NOMO-1 treated with dmso at 0.1 percent for 144 hours (cell line): Measurements from ENCODE around the gene FLOT1.

Experiments used
- DNase-seq: peaks from one replicate; lab custom pipeline; 2025; ENCODE audit not compliant: unreplicated experiment; lab: John Stamatoyannopoulos, UW

FLOT1 gene, protein sequence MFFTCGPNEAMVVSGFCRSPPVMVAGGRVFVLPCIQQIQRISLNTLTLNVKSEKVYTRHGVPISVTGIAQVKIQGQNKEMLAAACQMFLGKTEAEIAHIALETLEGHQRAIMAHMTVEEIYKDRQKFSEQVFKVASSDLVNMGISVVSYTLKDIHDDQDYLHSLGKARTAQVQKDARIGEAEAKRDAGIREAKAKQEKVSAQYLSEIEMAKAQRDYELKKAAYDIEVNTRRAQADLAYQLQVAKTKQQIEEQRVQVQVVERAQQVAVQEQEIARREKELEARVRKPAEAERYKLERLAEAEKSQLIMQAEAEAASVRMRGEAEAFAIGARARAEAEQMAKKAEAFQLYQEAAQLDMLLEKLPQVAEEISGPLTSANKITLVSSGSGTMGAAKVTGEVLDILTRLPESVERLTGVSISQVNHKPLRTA

DNA sequence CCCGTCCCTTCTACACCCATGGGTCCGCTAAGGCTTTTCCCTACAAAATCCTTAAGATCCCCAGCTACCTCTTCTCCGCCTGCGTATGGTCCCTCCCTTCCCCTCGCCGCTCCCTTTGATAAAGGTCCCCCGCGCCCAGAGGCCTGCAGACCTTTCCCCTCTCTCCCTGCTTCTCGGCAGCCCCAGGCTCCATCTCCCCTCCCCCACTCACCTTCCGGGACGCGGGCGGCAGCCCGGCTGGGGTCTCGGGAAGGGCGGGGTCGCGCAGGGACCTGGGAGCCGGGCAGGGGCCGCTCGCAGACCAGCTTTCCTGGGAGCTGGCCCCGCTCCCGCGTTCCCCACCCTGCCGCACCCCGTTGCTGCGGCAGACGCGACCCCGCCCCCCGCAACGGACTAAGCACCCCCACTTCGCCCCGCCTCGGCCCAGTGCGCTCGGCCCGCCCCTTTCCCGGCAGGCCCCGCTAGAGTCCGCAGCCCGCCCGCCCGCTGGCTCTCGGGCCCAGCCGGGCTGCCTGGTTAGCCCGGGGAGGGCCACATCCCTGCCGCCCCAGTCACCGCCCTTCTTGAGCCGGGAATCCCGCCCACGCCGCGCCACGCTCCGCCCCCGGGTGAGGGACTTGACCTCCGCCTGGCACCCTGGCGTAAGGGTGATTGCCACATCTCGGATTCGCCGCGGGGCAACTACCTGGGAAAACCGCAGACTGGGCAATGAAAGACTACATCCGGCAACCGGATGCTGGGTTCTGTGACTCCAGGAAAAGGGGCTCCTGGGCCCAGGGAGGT lies at the start of gene FLOT1:
Gene FLOT1 (minus strand): TSS at position 372 of the 783 bp plus-strand sequence. CDS start 498 bp downstream, outside the sequence.
- DNase-seq: peak; percentile 98

DNA sequence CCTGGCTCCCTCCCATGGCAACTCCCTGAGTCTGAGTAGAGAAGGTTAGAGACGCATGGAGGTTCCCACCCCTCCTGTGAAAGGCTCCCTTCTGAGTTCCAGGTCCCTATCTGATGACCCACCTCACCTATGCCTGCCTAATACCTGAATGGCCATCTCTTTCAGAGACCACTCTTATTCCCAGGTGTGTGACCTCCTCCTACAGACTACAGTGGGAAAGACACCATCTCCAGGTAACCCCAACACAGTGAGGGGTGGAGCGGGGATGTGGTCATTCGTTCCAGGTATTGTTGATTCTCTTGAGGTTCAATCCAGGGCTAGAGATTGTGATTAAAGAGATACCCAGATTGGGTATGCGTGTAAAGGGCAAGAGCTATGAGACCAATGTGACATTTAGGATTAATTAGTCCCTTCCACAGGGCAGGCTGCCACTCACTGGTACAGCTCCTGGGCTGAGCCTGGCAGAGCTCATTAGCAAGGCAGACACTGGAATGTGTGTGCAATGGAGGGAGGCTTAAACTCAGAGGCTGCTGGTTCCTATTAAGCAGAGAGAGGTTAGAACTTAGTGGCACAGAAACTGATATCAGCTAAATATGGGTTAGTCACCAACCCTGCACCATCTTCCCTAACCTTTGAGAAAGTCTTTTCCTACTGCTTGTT lies 48.4 kb upstream of the FLOT1 start:
- no peak for DNase-seq

DNA sequence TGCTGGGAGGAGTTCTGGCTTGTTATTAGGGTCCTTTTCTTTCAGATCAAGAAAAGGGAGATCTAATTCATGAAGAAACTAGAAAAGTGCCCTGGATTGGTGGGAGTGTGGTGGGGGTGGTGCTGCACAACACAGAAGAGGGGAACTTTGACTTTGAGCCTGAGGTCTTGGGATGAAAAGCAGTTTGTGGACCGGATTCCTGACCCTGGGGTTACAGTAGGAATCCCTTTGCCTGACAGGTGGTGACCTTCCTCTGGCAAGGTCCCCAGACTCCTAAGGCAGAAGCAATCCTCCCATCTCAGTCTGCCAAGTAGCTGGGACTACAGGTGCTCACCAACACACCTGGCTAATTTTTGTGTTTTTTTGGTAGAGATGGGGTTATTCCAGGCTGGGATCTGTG lies 47.1 kb upstream of the FLOT1 start:
- no peak for DNase-seq

DNA sequence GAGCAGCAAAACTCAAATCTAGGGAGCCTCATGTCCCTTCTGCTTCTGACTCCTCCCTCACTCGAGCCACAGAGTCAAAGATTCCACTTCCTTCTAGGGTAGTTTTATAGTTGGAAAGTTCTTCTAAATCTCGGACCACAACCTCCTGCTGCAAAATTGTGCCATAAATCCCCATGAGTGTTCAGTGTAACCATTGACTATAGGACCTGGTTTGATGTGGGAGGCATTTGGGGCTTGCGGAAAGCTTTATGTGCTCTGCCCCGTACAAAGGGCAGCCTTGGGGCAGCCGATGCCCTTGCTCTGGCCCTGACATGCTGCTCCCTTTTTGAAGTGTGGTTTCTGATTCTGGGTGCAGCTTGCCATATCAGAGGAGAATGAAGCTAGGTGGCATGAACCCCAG lies 45.5 kb upstream of the FLOT1 start:
- DNase-seq: peak; percentile 85

DNA sequence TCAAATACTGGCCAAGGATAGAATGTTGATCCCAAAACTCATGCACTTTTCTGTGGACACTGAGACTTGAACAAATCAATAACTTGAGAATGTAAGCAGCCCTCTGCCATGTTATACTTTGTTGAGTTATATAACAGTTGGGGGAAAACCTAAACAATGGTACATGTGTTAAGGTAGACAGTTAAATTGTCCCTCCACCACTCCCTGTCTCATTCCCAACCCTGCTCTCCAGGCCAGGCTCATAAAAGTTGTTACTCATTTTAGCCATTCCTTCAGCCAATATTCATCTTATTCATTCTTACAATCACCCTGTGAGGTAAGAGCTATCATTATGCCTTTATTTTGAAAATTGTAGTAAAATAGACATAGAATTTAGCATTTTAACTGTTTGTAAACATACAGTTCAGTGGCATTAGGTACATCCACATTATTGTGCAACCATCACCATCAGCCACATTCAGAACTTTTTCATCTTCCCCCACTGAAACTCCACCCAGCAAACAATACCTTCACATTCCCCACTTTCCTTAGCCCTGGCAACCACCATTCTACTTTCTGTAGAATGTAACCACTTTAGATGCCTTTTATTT lies 40.0 kb upstream of the FLOT1 start:
- DNase-seq: no peak

DNA sequence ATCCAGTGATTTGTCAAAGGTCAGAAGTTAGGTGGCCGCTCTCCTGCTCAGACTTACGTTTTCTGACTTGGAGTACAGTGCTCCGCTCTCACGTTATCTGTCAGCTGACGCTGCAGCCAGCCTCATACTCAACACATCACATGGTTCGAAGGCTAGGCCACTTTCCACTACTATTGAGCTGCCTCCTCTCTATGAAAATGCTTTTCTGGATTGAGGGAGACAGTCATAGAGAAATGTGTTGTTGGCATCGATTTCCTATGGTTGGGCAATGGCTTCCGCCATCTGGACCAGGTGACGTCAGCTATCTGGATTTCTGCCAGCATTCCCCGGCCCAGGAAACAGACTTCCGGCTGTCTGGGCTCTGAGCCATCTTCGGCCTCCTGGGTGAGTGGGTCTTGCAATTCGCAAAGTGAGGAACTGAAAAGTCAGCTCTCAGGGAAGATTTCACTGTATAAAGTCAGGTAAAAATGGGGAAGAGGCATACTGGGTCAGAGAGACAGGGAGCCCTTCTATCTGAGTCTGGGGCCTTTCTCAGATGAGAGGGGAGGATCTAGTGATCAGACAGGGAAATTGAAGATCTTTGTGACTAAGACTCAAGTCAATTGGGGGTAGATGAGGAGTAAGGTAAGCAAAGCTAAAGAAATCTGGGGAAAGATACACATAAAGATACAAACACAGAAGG lies 39.4 kb upstream of the FLOT1 start:
- peak; percentile 56 for DNase-seq

DNA sequence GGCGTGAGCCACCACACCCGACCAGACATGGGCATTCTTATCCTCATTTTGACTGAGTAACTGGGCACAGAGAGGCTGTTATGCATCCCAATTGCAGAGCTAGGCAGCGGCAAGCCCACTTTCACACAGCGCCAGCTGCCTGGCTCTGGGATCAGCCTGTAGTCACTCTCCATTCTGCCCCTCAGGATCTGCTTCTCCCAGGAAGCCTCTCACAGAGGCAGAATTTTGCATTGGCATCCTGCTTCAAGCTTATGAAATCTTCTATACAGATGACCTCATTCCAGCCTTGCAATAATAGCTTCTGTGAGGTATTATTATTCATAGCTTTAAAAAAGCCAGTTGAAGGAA lies 38.9 kb upstream of the FLOT1 start:
- DNase-seq: no peak

DNA sequence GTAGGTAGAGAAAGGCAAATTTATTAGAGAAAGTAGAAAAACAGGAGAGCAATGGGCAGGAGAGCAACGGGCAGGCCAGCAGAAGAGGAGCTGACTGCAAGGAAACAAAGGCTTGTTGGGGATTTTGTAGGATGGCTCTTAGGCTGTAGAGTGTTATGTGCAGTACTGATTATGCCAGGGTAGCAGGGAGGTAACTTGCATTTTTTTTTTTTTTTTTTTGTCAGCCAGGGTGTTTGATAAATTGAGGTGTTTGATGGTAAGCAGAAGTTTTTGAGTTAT lies 38.1 kb upstream of the FLOT1 start:
- DNase-seq: no peak

DNA sequence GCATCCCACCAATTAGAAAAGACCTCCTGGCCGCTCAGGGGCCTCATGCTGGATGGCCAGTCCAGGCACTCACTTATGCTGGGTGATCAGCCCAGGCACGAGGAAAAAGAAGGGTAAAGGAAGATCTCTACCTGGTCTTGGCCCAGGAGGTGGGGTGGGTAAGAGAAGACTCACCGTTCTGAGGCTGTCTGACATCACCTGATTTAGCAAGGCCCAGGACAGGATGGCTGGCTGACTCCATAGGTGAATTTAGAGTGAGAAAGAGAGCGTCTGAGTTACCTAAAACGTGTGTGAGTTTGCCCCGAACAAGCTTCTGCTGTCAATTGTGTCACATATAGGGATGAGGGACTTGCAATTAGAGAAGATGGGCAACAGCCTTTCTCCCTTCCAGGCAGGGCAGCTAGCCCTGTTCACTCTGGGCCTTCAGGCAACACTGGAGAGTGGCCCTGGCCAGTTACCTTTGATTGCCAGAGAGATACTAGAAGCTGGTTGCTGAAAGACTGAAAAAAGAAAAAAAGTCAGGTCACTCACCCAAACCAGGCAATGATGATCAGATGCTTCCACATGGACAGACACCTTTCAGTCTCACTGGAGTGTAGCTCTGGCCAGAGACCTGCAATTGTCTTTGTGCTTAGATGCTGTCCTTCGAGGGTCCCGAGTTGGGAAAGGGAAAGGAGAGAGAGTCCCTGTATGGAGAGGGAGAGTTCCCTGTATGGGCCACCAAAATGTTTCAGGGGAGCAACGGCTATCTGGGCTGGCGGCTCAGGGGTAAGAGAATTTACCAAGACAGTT lies 37.6 kb upstream of the FLOT1 start:
- DNase-seq: no peak

DNA sequence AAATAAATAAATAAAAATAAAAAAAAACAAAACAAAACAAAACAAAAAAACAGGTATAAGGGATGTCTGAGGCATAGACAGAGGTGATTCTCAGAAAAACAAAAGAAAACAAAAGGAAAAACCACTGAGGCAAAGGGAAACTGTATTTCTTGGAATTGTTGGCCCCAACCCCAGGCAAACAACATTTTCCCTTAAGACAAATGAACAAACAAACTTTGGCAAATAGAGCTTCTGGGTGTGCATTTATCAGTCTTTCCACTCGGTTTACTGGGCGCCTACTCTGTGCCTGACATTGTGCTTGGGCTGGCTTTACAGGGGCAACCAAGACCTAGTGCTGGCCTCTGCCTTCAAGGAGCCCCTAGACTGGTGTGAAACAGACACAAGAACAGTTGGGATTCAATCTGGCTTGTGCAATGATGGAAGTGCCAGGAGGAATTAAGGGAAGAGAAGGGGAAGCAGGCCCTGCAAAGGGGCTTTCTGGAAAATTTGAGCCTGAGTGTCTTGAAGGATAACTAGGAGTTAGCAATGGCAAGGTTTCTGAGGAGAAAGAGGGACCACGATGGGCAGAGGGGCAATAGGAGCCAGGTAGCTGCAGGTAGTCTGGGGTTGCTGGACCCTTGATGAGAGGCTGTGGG lies 35.6 kb upstream of the FLOT1 start:
- DNase-seq: no peak

DNA sequence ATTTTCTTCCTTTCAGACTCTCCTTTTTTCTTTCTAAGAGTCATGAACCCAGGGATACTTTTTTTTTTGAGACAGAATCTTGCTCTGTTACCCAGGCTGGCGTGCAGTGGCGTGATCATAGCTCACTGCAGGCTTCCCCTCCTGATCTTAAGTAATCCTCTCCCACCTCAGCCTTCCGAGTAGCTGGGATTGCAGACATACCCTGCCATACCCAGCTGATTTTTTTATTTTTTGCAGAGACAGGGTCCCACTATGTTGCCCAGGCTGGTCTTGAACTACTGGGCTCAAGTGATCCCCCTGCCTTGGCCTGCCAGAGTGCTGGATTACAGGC lies 34.6 kb upstream of the FLOT1 start:
- DNase-seq: no peak

DNA sequence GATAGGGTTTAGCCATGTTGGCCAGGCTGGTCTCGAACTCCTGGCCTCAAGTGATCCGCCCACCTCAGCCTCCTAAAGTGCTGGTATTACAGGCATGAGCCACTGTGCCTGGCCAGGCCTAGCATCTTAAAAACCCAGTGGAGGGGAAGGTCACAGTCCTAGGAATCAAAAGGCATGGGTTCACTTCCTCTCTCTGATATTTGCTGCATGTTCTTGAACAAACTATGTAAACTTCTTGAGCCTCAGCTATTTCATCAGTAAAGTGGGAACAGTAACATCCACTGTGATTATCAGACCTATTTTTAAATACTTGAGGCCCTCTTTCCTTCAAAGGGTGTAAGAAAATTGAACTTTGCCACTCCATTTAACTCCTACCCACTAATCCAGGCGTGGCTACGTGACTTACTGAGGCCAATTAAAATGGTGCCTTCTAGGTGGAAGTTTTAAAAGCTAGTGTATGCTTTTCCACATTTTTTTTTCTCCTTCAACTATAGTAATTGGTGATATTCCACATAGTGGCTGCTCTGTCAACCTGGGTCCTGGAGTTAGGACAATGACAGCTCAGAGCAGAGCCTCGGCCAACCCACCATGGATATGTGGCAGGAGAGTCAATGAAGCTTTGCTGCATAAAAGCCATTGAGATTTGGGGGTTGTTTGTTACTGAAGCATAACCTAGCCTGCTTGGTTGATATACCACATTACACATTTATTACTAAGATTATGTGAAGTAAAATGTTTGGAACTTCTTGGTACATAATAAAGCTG lies 34.1 kb upstream of the FLOT1 start:
- no peak for DNase-seq

DNA sequence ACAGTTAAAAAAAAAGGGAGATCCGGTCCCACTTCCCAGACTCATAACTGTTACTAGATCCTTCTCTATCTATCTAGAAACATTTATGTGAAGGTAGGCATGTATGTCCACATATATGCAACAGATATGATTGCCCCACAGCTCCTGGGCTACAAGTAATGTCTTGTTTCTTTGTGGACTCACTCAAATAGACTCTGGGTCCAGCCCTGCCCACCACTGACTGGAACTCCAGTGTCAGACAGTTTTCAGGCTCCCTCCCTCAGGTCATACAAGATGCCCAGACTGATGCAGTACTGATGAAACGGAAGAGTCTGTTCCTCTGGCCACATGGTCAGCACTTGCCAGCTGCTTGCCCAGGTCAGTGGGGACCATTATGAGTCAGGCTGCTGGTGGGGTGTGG lies 32.6 kb upstream of the FLOT1 start:
- no peak for DNase-seq

DNA sequence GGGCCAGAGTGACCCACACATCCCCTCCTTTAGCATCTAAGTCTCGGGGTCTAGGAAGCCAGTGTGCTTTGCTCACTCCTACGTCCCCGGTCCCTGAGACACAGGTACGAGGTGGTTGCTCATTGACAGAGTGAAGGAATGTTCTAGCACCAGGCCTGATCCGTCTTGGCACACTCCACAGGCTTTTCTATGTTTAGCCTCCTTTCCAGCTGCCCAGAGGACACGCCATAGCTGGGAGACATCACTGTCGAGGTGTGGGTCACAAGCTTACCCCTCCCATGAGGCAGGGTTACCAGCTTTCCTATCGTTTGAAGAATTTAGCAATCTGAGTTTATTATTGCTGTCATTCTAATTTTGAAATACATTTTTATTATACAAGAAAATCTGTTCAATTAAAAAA lies 32.2 kb upstream of the FLOT1 start:
- DNase-seq: no peak

DNA sequence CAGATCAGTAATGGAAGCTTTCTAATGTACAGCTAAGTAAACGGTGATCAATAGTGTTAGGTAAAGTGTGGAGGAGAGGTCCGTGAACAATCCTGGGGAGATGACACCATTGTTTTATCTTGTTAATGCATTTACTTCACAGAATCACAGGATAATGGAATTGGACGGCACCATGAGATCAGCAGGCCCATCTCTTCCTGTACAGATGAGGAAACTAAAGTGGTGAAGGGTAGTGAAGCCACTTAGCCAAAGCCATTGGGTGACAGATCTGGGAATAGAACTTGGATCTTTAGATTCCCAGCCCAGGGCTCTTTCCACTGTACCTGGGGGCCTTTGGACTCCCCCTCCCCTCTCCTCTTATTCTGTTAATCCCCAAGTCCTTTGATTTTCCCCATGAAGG lies 28.1 kb upstream of the FLOT1 start:
- DNase-seq: no peak

DNA sequence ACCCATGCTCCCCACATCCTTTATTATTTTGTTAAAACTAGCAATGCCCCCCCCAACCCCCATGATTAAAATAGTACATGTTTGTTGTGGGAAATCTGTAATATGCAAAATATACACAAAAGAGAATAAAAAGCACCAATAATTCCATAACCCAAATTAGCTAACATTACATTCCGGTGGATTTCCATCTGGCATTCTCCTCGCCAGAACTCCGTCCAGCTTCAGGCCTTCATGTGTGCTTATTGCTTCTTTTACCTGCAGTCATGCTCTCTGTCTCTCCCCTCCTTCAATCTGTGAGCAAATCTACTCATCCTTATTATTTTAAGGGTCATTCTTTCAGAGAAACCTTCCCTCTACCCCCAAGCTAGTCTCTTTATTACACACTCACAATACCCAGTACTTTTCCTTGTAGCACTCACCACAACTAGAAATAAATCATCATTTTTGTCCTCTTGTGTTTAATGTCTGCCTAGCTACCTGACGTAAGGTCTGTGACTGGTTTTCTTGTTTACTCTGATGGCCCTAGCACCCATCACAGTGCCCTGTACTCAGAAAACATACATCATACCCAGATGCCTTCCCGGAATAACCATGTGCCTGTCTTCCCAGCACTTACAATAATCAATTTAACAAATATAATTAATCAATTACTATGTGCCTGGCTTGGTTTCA lies 27.5 kb upstream of the FLOT1 start:
- DNase-seq: no peak

DNA sequence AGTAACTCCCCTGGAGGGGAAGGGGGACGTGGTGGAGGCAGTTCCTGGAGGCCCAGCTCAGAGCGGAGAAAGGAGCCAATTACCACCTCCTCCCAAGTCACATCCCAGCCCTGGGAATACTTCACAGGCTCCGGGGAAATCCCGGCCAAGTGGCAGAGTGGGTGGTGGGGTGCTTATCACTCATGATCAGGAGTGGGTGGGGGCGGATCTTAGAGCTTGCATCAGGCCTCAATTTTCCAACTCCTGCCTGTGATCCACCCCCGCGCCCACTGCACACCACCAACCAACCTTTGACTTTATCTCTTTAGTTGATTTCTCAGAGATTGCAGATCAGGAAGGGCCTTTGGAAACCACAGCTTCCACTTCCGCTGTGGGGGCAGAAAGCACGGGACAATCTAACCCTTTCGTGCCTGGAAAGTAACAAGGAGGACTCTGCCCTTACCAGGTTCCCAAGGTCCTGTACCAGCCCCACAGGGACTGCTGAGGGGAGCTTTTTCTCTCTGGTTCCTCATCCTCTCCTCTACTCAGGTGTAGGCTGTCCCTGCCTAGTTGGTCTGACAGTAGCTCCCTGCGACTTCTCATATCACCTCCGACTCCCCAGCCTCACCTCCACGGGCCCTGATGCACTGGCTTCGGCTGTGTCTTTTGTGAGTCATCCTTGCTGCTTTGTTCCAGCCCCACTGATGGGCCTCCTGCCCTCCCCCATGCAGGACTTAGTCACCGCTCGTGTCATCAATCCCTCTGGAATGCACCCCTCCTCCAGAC lies 26.8 kb upstream of the FLOT1 start:
- peak; percentile 67 for DNase-seq

DNA sequence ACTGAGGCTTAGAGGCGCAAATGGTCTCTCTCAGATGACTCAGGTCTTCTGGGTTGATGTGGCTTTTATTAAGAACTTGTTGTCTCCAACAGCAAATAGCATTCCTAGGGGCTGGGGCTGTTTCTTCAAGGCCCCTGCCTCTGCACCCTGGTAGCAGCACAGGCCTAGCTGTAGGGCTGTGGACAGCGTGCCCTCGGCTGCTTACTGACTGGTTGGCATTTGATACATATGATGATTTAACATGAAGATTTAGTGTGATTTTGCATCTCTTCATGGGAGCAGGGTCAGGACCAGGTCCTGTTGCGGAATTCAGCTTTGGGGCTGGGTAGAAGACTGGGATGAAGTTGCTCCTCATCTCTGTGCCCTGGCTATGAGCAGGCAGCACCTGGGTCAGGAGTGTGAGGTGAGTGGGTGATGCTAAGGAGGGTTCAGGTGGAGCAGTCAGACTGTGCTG lies 26.2 kb upstream of the FLOT1 start:
- no peak for DNase-seq
